Suprapubic skin (tissue), 4 donors: ENCODE measurements around the gene ACSL1.

Experiments
- CTCF ChIP-seq, 2 donors: fragments of 200-600 bp in 1 of 2; fragments of 450-650 bp in 1 of 2; sonication (generic) in 1 of 2; IDR thresholded peaks; one replicate each; pipeline ENCODE4 v1.5.1; 2016 to 2019; ENCODE audit warnings: antibody characterized with exemption in 2 of 2, mild to moderate bottlenecking in 1 of 2, moderate library complexity in 1 of 2
- EP300 ChIP-seq: sonication (generic); formaldehyde crosslinking; IDR thresholded peaks from one replicate; pipeline ENCODE4 v1.6.1; 2017; ENCODE audit warnings: antibody characterized with exemption
- POLR2AphosphoS5 ChIP-seq, 3 donors: sonication (generic); formaldehyde crosslinking; IDR thresholded peaks; one replicate each; pipeline ENCODE4 v1.6.1; 2017; ENCODE audit warnings: antibody characterized with exemption in 3 of 3

GRCh38 chr4:184778325-184778724 is 47.4 kb downstream of the ACSL1 start:
- no peak for TF ChIP-seq CTCF (IDR thresholded peaks at IDR 0.05)
- TF ChIP-seq POLR2AphosphoS5 (IDR thresholded peaks at IDR 0.05) = no peak
- TF ChIP-seq EP300 = no peak
